GM12891 (cell line): ENCODE results near the gene CHODL.

Experiments used
- POLR2A ChIP-seq: IDR thresholded peaks from 2 replicates; pipeline ENCODE4 v1.6.1; 2011; ENCODE audit warnings: low read depth, low read length, control low read depth
- POLR2AphosphoS5 ChIP-seq: IDR thresholded peaks from 2 replicates; pipeline ENCODE4 v1.6.1; 2011; ENCODE audit warnings: low read depth, low read length, control low read depth

DNA sequence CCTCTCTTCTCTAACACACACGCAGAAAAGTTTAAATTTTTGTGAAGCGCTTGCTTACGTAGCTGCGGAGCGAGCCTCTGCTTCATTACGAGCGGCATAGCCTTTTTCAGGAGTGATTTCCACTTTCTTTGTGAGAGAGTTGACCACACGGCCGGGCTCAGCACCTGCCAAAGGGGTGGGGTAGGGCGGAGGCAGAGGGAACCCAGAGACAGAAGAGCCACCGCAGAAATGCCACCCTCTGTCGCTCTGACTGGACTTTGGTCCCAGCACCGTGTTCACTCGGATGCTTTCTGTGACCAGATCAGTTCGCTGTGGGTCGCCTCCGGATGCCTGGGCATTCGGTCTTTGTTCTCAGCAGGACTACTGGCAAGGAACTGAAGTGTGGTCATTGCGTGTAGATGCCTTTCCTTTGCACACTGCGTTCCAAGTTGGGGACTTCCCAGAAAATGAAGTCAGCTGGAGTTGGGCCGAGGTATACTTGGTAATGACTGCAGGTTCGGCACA is 883 bp downstream of the CHODL start:
- TF ChIP-seq POLR2A (no peak), POLR2AphosphoS5 (no peak)
